Adipocyte (in vitro differentiated cells): Measurements from ENCODE around the gene SELENOS.
A peak's percentile ranks its signal among the peaks of the same experiment; 100 is the strongest.

ENCODE experiments used
- DNase-seq: peaks from one replicate; pipeline ENCODE4 v3.0.0-alpha.2; 2015; ENCODE audit warnings: low read depth
- H3K27me3 ChIP-seq: replicated peaks from 2 replicates; pipeline ENCODE4 v1.7.0; 2013; ENCODE audit warnings: mild to moderate bottlenecking, low read length, moderate library complexity; ENCODE audit not compliant: control insufficient read depth, insufficient read depth
- H3K36me3 ChIP-seq: 2 replicates; pipeline ENCODE4 v1.7.0; 2013; ENCODE audit warnings: low read length, mild to moderate bottlenecking, moderate library complexity; ENCODE audit not compliant: control insufficient read depth, insufficient read depth, severe bottlenecking
- H3K4me1 ChIP-seq: 2 replicates; pipeline ENCODE4 v1.7.0; 2013; ENCODE audit warnings: mild to moderate bottlenecking, low read length, moderate library complexity; ENCODE audit not compliant: control insufficient read depth, insufficient read depth
- H3K4me3 ChIP-seq: 2 replicates; pipeline ENCODE4 v1.7.0; 2013; ENCODE audit warnings: mild to moderate bottlenecking, low read length, moderate library complexity
- H3K9ac ChIP-seq: 2 replicates; pipeline ENCODE4 v1.7.0; 2013; ENCODE audit warnings: mild to moderate bottlenecking, low read length, moderate library complexity
- H3K9me3 ChIP-seq: 2 replicates; pipeline ENCODE4 v1.7.0; 2013; ENCODE audit warnings: mild to moderate bottlenecking, low read length, moderate library complexity; ENCODE audit not compliant: control insufficient read depth

The SELENOS gene

GRCh38 chr15:101307897-101308603 is 30.8 kb upstream of the SELENOS start:
- no peak for DNase-seq
- H3K27me3 ChIP-seq = peaks cover 30% of the 10 kb centered on the region
- no peak overlapping the region for H3K9ac ChIP-seq
- no peak overlapping the region for H3K4me3 ChIP-seq
- H3K36me3 ChIP-seq = no peaks in the 10 kb centered on the region
- H3K9me3 ChIP-seq = no peaks in the 10 kb centered on the region
- no peaks in the 10 kb centered on the region for H3K4me1 ChIP-seq

DNA sequence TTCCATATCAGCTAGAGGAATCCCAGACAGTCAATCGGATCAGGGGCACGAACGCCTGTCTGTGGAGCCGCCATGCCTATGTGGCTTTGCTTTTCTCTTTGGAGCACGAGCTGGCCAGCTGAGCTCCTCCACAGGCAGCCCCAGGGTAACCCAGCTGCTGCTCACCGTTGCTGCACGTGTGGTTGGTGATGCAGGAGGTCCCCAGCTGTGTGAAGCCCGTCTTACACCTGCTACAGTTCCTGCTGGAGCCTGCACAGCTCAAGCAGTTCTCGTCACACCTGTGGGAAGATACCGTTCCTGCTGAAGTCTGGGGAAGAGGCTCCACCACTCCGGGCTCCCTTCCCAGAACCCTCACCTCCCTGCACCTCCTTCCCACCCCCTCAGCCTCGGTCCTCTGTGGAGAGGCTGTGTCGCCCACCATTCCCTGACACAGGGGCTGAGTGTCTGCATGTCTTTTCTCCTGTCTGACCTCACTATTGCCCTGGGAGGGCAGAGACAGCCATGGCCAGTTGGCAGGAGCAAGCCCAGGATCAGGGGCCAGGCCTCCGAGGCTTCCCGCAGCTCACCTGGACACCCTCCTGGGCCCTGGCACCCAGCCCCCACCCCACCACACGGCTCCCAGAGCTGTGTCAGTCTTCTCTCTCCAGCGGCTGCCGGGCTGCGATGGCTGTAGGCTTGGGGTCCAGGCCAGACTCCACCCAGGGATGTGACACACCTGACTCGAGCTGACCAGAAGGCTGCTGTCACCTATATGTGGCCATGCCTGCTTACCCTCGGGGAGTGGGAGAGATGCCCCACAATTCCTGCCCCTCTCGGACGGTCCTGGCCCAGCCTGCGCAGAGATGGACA is 30.0 kb upstream of the SELENOS start:
- H3K4me3 ChIP-seq = no peak overlapping the region
- H3K36me3 ChIP-seq = no peaks in the 10 kb centered on the region
- H3K27me3 ChIP-seq = peaks cover 30% of the 10 kb centered on the region
- no peaks in the 10 kb centered on the region for H3K9me3 ChIP-seq
- H3K4me1 ChIP-seq = no peaks in the 10 kb centered on the region
- H3K9ac ChIP-seq = no peak overlapping the region
- DNase-seq = no peak

- no peak for DNase-seq
- no peak overlapping the region for H3K9ac ChIP-seq
- no peak overlapping the region for H3K4me3 ChIP-seq
- peaks cover 30% of the 10 kb centered on the region for H3K27me3 ChIP-seq
- H3K36me3 ChIP-seq = no peaks in the 10 kb centered on the region
- no peaks in the 10 kb centered on the region for H3K4me1 ChIP-seq
- H3K9me3 ChIP-seq = no peaks in the 10 kb centered on the region
Observed at GRCh38 chr15:101306341-101307047, 29.2 kb upstream of the SELENOS start.

DNA sequence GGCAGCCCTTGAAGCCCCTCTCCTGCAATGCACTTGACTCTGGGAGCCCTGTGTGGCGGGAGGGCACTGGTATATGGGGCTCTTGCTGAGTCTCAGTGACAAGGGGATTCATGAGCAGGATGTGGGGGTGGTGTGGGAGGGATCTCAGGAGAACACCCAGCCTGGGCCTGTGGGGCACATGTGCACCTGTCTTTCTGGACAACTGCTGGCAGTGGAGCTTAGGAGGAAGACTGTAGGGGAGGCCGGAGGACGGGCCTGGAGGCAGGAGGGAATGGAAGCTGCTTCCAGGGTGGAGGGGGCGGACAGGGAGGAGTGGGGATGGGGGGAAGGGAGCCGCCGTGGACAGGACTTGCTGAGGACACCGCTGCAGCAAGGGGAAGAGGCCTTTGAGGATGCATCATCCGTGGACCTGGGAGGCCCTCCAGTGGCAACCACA is 28.6 kb upstream of the SELENOS start:
- Histone ChIP-seq H3K9ac (no peak overlapping the region), H3K4me3 (no peak overlapping the region), H3K9me3 (no peaks in the 10 kb centered on the region), H3K36me3 (no peaks in the 10 kb centered on the region), H3K4me1 (no peaks in the 10 kb centered on the region), H3K27me3 (peaks cover 30% of the 10 kb centered on the region)
- DNase-seq = no peak

DNA sequence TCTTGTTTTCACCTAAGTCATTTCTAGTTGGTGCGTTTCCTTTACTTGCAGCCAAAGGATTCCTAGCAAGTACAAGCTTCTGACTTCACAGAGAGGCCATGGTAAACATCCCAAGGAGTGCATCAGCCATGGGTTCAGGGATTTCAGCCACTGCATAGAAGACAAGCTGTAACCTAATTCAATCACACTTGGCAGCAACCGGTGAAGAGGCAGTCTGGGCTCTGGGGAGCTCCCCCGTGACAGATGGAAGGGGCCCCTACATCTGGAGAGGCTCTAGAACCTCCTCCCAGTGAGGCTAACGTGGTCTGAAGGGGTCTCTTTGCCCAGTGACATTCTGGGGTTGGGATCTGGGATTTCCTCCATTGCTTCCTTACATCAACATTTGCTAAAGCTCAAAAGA is 26.1 kb upstream of the SELENOS start:
- Histone ChIP-seq H3K9me3 (no peaks in the 10 kb centered on the region), H3K9ac (no peak overlapping the region), H3K4me3 (no peak overlapping the region), H3K27me3 (peaks cover 17% of the 10 kb centered on the region), H3K36me3 (no peaks in the 10 kb centered on the region), H3K4me1 (peaks cover 4% of the 10 kb centered on the region)
- no peak for DNase-seq

- no peaks in the 10 kb centered on the region for H3K9me3 ChIP-seq
- no peaks in the 10 kb centered on the region for H3K36me3 ChIP-seq
- DNase-seq = peak; percentile 50
- peaks cover 27% of the 10 kb centered on the region for H3K4me1 ChIP-seq
- H3K27me3 ChIP-seq = no peaks in the 10 kb centered on the region
- peak overlapping the region; percentile 96 for H3K4me3 ChIP-seq
- peak overlapping the region; percentile 97 for H3K9ac ChIP-seq
Observed at GRCh38 chr15:101296418-101297405, 19.4 kb upstream of the SELENOS start.

DNA sequence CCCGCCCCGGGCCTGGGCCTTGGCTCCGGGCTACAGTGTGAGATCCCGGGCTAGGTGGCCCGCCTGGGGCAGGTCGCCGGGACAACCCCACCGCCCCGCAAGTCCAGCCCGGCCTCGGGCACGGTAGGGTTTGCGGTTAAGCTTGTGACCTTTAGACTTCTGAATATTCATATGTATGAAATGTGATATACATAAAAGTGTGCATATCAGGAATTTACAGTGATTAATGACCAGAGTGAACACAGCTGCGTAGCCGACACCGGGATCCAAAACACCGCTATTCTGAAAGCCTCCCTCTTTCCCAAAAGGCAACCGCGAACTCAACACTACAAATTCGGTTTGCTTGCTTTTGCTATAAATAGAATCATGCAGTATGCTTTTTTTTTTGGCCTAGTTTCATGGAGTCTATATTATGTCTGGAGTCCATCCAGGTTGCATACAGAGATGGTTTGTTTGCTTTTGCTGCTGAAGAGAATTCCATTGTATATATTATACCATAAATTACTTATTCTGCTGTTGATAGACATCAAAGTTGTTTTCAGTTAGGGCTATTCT is 18.4 kb upstream of the SELENOS start:
- Histone ChIP-seq H3K36me3 (no peaks in the 10 kb centered on the region), H3K9me3 (no peaks in the 10 kb centered on the region), H3K27me3 (no peaks in the 10 kb centered on the region), H3K4me3 (peak overlapping the region; percentile 96), H3K4me1 (peaks cover 26% of the 10 kb centered on the region), H3K9ac (peak overlapping the region; percentile 97)
- peak; percentile 59 for DNase-seq

- DNase-seq = peak; percentile 99
- H3K27me3 ChIP-seq = no peaks in the 10 kb centered on the region
- H3K9ac ChIP-seq = peak within 1 kb of the TSS; percentile 97
- peaks cover 23% of the 10 kb centered on the region for H3K4me1 ChIP-seq
- H3K36me3 ChIP-seq = peaks cover 5% of the 10 kb centered on the region
- H3K4me3 ChIP-seq = peak within 1 kb of the TSS; percentile 96
- H3K9me3 ChIP-seq = no peaks in the 10 kb centered on the region
Observed at GRCh38 chr15:101294731-101295606, 17.7 kb upstream of the SELENOS start, which contains the start of gene SNRPA1. TSS of gene SNRPA1 (minus strand) at chr15:101295248. CDS start at chr15:101295178, 70 bp downstream.

DNA sequence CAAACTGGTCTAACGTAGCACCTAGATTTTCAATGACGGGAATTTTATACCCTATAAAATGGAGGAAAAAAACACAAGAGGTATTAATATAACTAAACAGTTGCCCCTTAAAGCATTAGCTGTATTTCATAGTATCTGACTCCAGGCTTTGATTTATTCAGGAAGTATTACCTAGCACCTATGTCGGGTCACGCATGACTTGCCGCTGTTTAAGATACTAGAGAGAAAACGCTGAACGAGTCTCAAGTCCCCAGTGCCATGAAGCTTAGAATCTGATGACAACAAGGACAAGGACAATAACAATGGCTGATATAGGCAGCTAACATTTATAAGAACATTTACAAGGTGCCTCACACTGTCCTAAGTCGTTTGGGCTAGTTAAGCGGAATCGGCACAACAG is 15.8 kb upstream of the SELENOS start:
- Histone ChIP-seq H3K4me3 (peak overlapping the region; percentile 96), H3K9ac (peak overlapping the region; percentile 97), H3K4me1 (peaks cover 23% of the 10 kb centered on the region), H3K36me3 (peaks cover 20% of the 10 kb centered on the region), H3K27me3 (no peaks in the 10 kb centered on the region), H3K9me3 (no peaks in the 10 kb centered on the region)
- DNase-seq = no peak
